ENCODE results near the gene SCO2. TPM values are rescaled to one million over a fixed set of nuclear protein-coding genes. Genes with fewer than 3 reads are reported as not detected.
"Not testable (repeated sequence)": the region's sequence is repeated elsewhere in the genome, so short reads cannot be mapped to it uniquely, and the experiment has no call there.

The SCO2 gene
- total RNA-seq, 1 donor from 2014 or later = 2.0 TPM

GRCh38 chr22:50537765-50538164 lies 12.4 kb upstream of the SCO2 start:
- no peak for TF ChIP-seq CTCF (conservative IDR thresholded peaks at IDR 0.05)
- Mint-ChIP-seq H3K9me3 (no peaks in the 10 kb centered on the region), H3K36me3 (peaks cover 4% of the 10 kb centered on the region), H3K27ac (no peak overlapping the region), H3K4me3 (no peak overlapping the region), H3K4me1 (ENCODE audit: unreplicated experiment) (peaks cover 21% of the 10 kb centered on the region), H3K27me3 (peaks cover 28% of the 10 kb centered on the region)
- no peak for DNase-seq (ENCODE audit: extremely low spot score, unreplicated experiment)

- Mint-ChIP-seq H3K9me3 (no peaks in the 10 kb centered on the region), H3K27ac (no peak overlapping the region), H3K27me3 (peaks cover 31% of the 10 kb centered on the region), H3K36me3 (peaks cover 4% of the 10 kb centered on the region), H3K4me3 (no peak overlapping the region), H3K4me1 (ENCODE audit: unreplicated experiment) (peaks cover 17% of the 10 kb centered on the region)
- TF ChIP-seq CTCF (conservative IDR thresholded peaks at IDR 0.05) = no peak
- DNase-seq (ENCODE audit: extremely low spot score, unreplicated experiment) = no peak
These were observed 10.8 kb upstream of the SCO2 start for GRCh38 chr22:50536226-50536625.

GRCh38 chr22:50535113-50535512 lies 9.7 kb upstream of the SCO2 start:
- Mint-ChIP-seq H3K36me3 (peaks cover 4% of the 10 kb centered on the region), H3K27me3 (peaks cover 38% of the 10 kb centered on the region), H3K9me3 (no peaks in the 10 kb centered on the region), H3K4me3 (no peak overlapping the region), H3K4me1 (ENCODE audit: unreplicated experiment) (peaks cover 17% of the 10 kb centered on the region), H3K27ac (no peak overlapping the region)
- no peak for DNase-seq (ENCODE audit: extremely low spot score, unreplicated experiment)
- TF ChIP-seq CTCF (conservative IDR thresholded peaks at IDR 0.05) = no peak

- H3K36me3 Mint-ChIP-seq; H3K9me3 Mint-ChIP-seq; DNase-seq (ENCODE audit: extremely low spot score, unreplicated experiment): not testable (repeated sequence)
- peaks cover 39% of the 10 kb centered on the region for H3K27me3 Mint-ChIP-seq
- peak overlapping the region; percentile 71 for H3K4me3 Mint-ChIP-seq
- peaks cover 17% of the 10 kb centered on the region for H3K4me1 Mint-ChIP-seq (ENCODE audit: unreplicated experiment)
- H3K27ac Mint-ChIP-seq = peak overlapping the region; percentile 83
These were observed 8.7 kb upstream of the SCO2 start for GRCh38 chr22:50533856-50534711.

GRCh38 chr22:50532824-50533796 lies 7.7 kb upstream of the SCO2 start:
- H3K27ac Mint-ChIP-seq = peak overlapping the region; percentile 83
- H3K27me3 Mint-ChIP-seq = peaks cover 48% of the 10 kb centered on the region
- TF ChIP-seq CTCF (conservative IDR thresholded peaks at IDR 0.05) = no peak
- H3K4me1 Mint-ChIP-seq (ENCODE audit: unreplicated experiment) = peaks cover 17% of the 10 kb centered on the region
- peak overlapping the region; percentile 74 for H3K4me3 Mint-ChIP-seq
- DNase-seq (ENCODE audit: extremely low spot score, unreplicated experiment) = no peak
- no peaks in the 10 kb centered on the region for H3K9me3 Mint-ChIP-seq
- peaks cover 4% of the 10 kb centered on the region for H3K36me3 Mint-ChIP-seq

Data from type B pancreatic cell (in vitro differentiated cells).